ENCODE measurements around the gene SPINK4.

SPINK4 gene

GRCh38 chr9:33211695-33212393 lies 28.1 kb upstream of the SPINK4 start:
- H3K4me3 Mint-ChIP-seq: peak overlapping the region; percentile 2
- H3K27ac Mint-ChIP-seq: peak overlapping the region; percentile 93
- DNase-seq: peak; percentile 52
- H3K27me3 Mint-ChIP-seq (ENCODE audit: low read depth, poor library complexity): peaks cover 36% of the 10 kb centered on the region
- no peaks in the 10 kb centered on the region for H3K36me3 Mint-ChIP-seq (ENCODE audit: low read depth)
- TF ChIP-seq, protein P1, sequence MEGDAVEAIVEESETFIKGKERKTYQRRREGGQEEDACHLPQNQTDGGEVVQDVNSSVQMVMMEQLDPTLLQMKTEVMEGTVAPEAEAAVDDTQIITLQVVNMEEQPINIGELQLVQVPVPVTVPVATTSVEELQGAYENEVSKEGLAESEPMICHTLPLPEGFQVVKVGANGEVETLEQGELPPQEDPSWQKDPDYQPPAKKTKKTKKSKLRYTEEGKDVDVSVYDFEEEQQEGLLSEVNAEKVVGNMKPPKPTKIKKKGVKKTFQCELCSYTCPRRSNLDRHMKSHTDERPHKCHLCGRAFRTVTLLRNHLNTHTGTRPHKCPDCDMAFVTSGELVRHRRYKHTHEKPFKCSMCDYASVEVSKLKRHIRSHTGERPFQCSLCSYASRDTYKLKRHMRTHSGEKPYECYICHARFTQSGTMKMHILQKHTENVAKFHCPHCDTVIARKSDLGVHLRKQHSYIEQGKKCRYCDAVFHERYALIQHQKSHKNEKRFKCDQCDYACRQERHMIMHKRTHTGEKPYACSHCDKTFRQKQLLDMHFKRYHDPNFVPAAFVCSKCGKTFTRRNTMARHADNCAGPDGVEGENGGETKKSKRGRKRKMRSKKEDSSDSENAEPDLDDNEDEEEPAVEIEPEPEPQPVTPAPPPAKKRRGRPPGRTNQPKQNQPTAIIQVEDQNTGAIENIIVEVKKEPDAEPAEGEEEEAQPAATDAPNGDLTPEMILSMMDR (IDR thresholded peaks at IDR 0.05): no peak
- no peaks in the 10 kb centered on the region for H3K9me3 Mint-ChIP-seq
- H3K4me1 Mint-ChIP-seq: peaks cover 40% of the 10 kb centered on the region

- Mint-ChIP-seq H3K4me1 (peaks cover 22% of the 10 kb centered on the region), H3K27ac (no peak overlapping the region), H3K4me3 (no peak overlapping the region), H3K36me3 (ENCODE audit: low read depth) (no peaks in the 10 kb centered on the region), H3K27me3 (ENCODE audit: low read depth, poor library complexity) (peaks cover 23% of the 10 kb centered on the region), H3K9me3 (no peaks in the 10 kb centered on the region)
- DNase-seq: no peak
- TF ChIP-seq, protein P1 (IDR thresholded peaks at IDR 0.05): no peak
Observed at GRCh38 chr9:33220681-33221567, 19.0 kb upstream of the SPINK4 start.

DNA sequence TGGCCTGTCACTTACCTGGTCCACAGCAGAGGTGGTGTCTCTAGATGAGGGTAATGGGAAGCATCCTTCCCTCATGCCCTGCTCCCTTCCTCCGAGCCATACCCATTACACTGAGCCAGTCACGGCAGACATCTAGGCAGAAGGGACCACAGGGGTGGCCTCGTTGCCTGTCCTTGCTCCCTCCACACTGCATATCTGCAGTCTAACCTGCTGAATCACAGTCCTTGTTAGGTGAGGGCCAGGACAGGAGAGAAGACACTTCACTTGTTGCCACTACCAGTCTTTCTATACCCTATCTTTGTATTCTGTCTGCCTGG lies 18.4 kb upstream of the SPINK4 start:
- H3K27me3 Mint-ChIP-seq (ENCODE audit: low read depth, poor library complexity): peaks cover 17% of the 10 kb centered on the region
- H3K9me3 Mint-ChIP-seq: no peaks in the 10 kb centered on the region
- DNase-seq: no peak
- no peak overlapping the region for H3K4me3 Mint-ChIP-seq
- H3K4me1 Mint-ChIP-seq: peaks cover 23% of the 10 kb centered on the region
- TF ChIP-seq, protein P1 (IDR thresholded peaks at IDR 0.05): no peak
- H3K36me3 Mint-ChIP-seq (ENCODE audit: low read depth): no peaks in the 10 kb centered on the region
- no peak overlapping the region for H3K27ac Mint-ChIP-seq

GRCh38 chr9:33222031-33222430 lies 17.9 kb upstream of the SPINK4 start:
- no peak for DNase-seq
- Mint-ChIP-seq H3K36me3 (ENCODE audit: low read depth) (no peaks in the 10 kb centered on the region), H3K27me3 (ENCODE audit: low read depth, poor library complexity) (peaks cover 12% of the 10 kb centered on the region), H3K27ac (no peak overlapping the region), H3K4me1 (peaks cover 23% of the 10 kb centered on the region), H3K4me3 (no peak overlapping the region), H3K9me3 (no peaks in the 10 kb centered on the region)
- TF ChIP-seq, protein P1 (IDR thresholded peaks at IDR 0.05): no peak

- Mint-ChIP-seq H3K36me3 (ENCODE audit: low read depth) (no peaks in the 10 kb centered on the region), H3K4me3 (no peak overlapping the region), H3K4me1 (peaks cover 23% of the 10 kb centered on the region), H3K27me3 (ENCODE audit: low read depth, poor library complexity) (no peaks in the 10 kb centered on the region), H3K9me3 (no peaks in the 10 kb centered on the region), H3K27ac (peak overlapping the region; percentile 21)
- DNase-seq: no peak
- TF ChIP-seq, protein P1 (IDR thresholded peaks at IDR 0.05): no peak
Observed at GRCh38 chr9:33223696-33224095, 16.3 kb upstream of the SPINK4 start.

Data from nephron progenitor cell (in vitro differentiated cells).